Mesodermal cell (in vitro differentiated cells): ENCODE measurements around the gene GRK3.
"Not testable (repeated sequence)": the region's sequence is repeated elsewhere in the genome, so short reads cannot be mapped to it uniquely, and the experiment has no call there.

Experiments used
- H3K27ac ChIP-seq: 2 replicates; pipeline ENCODE4 v1.7.0; 2013; ENCODE audit warnings: mild to moderate bottlenecking, low read depth, low read length, moderate library complexity; ENCODE audit not compliant: severe bottlenecking
- H3K36me3 ChIP-seq: 2 replicates; pipeline ENCODE4 v1.7.1; 2013; ENCODE audit warnings: mild to moderate bottlenecking, low read length, moderate library complexity; ENCODE audit not compliant: control insufficient read depth, insufficient read depth
- H3K4me1 ChIP-seq: one replicate; pipeline ENCODE4 v1.7.1; 2013; ENCODE audit warnings: mild to moderate bottlenecking, low read length; ENCODE audit not compliant: insufficient read depth, control insufficient read depth, poor library complexity, severe bottlenecking
- H3K4me3 ChIP-seq: 2 replicates; pipeline ENCODE4 v1.7.0; 2013; ENCODE audit warnings: low read length, control low read depth, mild to moderate bottlenecking; ENCODE audit not compliant: insufficient read depth, poor library complexity, severe bottlenecking; ENCODE audit errors: extremely low read depth
- H3K9me3 ChIP-seq: 2 replicates; pipeline ENCODE4 v1.7.1; 2013; ENCODE audit warnings: mild to moderate bottlenecking, low read length, moderate library complexity; ENCODE audit not compliant: control insufficient read depth
- WGBS, 2 experiments: methylation state at CpG; one replicate each; pipeline ENCODE4 v1.1.5; 2013; ENCODE audit warnings: missing lambda C conversion rate in 2 of 2; ENCODE audit not compliant: insufficient coverage in 2 of 2; 5-methylcytosine and 5-hydroxymethylcytosine counted together

GRK3 gene

DNA sequence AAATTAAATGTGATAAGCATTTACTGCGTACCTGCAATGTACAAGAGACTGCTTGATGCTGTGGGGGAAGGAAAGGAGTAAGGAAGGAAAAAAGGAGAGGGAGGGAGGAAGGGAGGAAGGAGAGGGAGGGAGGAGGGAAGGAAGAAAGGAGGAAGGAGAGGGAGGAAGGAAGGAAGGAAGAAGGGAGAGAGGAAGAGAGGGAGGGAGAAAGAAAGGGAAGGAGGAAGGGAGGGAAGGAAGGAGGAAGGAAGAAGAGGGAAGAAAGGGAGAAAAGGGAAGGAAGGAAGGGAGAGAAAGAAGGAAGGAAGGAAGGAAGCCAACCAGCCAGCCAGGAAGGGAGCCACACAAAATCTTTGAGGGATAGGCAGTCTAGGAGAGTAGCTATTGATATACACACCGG is 133.5 kb downstream of the GRK3 start:
- Histone ChIP-seq H3K9me3 (no peaks in the 10 kb centered on the region), H3K27ac (no peak overlapping the region), H3K4me1 (no peaks in the 10 kb centered on the region), H3K4me3 (no peak overlapping the region), H3K36me3 (no peaks in the 10 kb centered on the region)
- WGBS, 2 experiments, result 97 to 100% methylated on average over 2 of the region's 2 CpGs

DNA sequence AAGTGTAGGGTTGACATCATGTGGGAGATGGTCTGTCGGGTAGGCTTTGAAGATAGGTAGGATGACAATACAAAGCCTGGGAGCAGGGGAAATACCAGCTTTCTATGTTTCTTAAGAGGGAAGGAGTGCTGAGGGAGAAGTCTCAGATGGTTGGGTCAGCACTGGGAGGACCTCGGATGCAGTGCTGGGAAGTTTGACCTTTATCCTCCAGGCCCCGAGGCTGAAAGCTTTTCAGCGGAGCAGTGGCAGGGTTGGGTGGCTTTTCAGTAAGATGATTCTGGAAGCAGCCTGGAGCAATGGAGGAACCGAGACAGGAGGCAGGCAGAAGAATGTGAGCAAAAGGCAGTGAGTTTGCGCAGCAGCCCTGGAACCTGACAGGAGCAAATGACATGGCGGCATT is 134.0 kb downstream of the GRK3 start:
- Histone ChIP-seq H3K27ac (no peak overlapping the region), H3K4me1 (no peaks in the 10 kb centered on the region), H3K36me3 (no peaks in the 10 kb centered on the region), H3K4me3 (no peak overlapping the region), H3K9me3 (no peaks in the 10 kb centered on the region)
- WGBS, 2 experiments, result 89 to 97% methylated on average over 6 to 7 of the region's 7 CpGs

DNA sequence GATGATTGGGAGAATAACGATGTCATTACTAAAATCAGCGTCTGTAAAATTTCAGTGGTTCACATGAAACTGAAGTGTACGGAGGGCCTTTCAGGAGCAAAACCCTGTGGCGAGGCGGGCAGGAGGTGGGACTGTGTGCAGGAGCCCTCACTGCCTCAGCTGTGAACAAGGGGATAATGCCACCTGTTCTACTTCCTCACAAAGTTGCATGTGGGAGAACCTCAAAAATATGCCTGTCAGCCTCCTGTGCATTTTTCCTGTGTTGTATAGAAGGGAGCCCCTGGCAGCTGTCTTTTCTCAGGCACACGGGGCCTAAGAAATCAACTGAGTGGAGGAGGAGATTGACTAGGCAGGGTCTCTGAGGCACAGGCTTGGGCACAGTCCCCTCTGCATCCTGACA is 134.5 kb downstream of the GRK3 start:
- H3K9me3 ChIP-seq, result no peaks in the 10 kb centered on the region
- 92% methylated on average over 6 of the region's 6 CpGs for WGBS, 2 experiments
- no peak overlapping the region for H3K4me3 ChIP-seq
- H3K36me3 ChIP-seq, result no peaks in the 10 kb centered on the region
- no peaks in the 10 kb centered on the region for H3K4me1 ChIP-seq
- H3K27ac ChIP-seq, result no peak overlapping the region

DNA sequence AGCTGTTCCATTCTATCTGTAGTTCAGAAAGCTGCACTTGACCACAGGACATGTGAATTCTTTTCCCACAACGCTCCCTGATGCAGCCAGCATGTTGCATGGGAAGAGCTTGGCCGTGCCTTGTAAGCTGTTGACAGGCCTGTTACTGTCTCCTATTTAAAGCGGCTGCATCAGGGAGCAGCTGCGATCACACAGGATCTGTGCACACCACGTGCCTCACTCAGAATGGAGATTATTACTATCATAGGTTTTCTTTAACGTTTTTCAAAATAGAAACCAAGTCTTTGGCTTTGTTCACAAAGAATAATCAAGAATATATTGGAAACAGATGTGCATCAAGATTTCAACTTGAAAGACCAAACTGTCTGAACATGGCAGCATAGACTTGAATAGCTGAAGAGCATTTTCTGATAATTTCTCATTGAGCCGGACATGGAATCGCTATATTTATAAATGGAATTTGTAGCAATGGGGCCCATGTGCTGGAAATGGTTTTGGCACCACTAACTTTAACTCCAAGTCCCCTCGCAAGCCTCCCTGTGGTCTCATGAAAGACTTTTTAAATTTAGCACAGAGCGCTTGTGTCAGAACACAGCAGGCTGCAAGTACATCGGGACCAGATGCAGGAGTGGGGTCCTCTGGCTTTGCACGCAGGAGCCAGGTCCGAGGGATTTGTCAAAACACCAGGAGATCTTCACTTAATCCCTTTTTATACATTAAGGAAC is 136.7 kb downstream of the GRK3 start:
- no peaks in the 10 kb centered on the region for H3K9me3 ChIP-seq
- no peaks in the 10 kb centered on the region for H3K4me1 ChIP-seq
- 84 to 92% methylated on average over 6 to 9 of the region's 13 CpGs for WGBS, 2 experiments
- H3K4me3 ChIP-seq, result no peak overlapping the region
- H3K36me3 ChIP-seq, result no peaks in the 10 kb centered on the region
- H3K27ac ChIP-seq, result no peak overlapping the region

DNA sequence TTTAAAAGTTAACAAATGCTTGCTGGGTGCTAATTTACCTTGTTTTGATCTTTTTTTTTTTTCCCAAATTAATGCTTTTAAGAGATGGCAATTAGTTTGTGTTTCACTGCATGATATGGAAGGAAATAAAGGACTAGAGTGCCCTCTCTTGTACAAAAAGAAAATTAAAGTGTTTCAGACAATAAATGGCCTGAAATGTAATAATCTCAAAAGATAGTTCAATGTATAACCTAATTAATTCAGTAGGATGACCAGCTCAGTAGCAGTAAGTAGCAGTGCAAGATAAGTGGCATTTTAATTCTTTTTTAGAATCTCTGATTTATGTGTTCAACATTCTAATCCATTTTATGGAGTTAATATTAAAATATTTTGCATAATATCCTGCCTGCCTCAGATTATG is 137.6 kb downstream of the GRK3 start:
- no peaks in the 10 kb centered on the region for H3K9me3 ChIP-seq
- H3K4me1 ChIP-seq, result no peaks in the 10 kb centered on the region
- no peak overlapping the region for H3K4me3 ChIP-seq
- no peaks in the 10 kb centered on the region for H3K36me3 ChIP-seq
- H3K27ac ChIP-seq, result no peak overlapping the region

DNA sequence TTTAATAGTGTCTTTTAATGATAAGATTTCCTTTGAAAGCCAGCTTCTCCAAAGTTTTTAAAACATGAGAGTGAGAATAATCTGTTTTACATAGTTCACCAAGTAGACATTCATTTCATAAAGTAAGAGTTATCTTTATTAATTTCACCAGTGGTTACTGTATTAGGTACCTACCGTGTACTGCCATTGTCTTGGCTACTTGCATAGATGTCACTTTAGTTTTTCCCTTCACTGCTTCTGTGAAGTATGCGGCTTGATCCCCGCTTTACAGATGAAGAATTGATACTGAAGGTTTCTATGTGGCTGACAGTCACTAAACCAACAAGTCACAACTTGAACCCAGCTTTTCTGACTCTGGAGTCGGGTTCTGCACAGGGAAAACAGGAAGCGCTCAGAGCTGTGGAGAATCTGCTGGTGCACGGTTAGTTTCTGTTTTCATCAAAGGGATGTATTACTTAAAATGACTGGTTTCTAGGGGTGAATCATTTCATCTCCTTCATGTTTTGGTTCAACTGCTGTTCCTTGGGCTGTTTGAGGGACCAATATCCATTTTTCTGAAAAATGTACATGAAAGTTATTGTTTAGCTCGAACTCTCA is 138.2 kb downstream of the GRK3 start:
- H3K4me1 ChIP-seq, result no peaks in the 10 kb centered on the region
- H3K27ac ChIP-seq, result no peak overlapping the region
- no peaks in the 10 kb centered on the region for H3K9me3 ChIP-seq
- H3K36me3 ChIP-seq, result no peaks in the 10 kb centered on the region
- WGBS, 2 experiments, result 92 to 100% methylated on average over 3 to 5 of the region's 7 CpGs
- H3K4me3 ChIP-seq, result no peak overlapping the region

DNA sequence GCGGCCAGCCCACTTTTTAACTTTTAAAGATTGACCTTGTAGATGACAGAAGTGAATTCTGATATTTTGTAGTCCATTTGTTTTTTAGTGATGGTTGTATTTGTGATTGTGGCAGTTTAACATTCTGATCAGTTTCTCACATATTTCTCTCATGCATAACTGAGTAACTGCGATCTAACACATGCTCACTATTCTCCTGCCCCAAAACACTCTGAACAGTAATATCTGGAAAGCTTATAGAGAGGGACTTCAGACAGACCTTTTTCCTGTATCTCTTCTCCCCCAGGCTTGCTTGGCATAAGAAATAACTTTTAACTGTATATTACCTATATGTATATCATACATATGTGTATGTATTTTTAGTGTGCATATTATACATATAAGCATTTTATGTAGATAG is 140.2 kb downstream of the GRK3 start:
- H3K4me3 ChIP-seq, result no peak overlapping the region
- WGBS, 2 experiments, result no CpG with 5 or more reads among the region's 2 CpGs
- no peaks in the 10 kb centered on the region for H3K36me3 ChIP-seq
- H3K9me3 ChIP-seq, result no peaks in the 10 kb centered on the region
- no peak overlapping the region for H3K27ac ChIP-seq
- H3K4me1 ChIP-seq, result no peaks in the 10 kb centered on the region

DNA sequence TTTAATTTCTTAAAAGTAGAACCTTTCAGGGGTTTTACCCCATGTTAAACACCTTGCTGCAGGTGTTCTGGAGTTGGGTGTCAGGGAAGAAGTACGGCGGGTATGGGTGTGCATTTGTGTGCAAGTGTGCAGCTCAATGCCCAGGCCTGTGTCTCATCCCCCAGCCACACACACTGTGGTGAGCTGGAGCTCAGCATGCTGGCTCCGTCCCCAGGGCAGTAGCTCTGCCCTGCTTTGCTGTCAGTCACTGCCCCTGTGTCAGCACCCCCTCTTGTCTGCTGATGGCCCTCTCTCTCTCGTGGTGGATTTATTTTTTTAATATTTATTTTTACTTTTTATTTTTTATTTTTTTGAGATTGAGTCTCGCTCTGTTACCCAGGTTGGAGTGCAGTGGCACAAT is 141.7 kb downstream of the GRK3 start:
- Histone ChIP-seq H3K27ac (no peak overlapping the region), H3K4me3 (no peak overlapping the region), H3K36me3 (no peaks in the 10 kb centered on the region), H3K9me3 (no peaks in the 10 kb centered on the region), H3K4me1 (no peaks in the 10 kb centered on the region)
- 89 to 94% methylated on average over 3 of the region's 5 CpGs for WGBS, 2 experiments

DNA sequence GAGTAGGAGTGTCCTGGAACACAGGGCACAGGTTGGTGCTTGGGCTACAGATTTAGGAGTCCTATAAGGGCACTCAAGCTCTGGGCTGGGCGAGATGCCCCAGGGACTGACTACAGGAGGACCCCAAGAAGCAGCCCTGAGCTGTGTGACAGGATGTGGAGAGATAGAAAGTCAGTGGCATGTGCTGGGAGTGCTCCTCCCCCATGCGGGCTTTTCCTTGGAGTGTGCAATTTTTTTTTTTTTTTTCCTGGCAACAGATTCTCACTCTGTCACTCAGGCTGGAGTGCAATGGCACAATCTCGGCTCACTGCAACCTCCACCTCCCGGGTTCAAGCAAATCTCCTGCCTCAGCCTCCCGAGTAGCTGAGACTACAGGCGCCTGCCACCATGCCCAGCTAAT is 144.0 kb downstream of the GRK3 start:
- H3K9me3 ChIP-seq, H3K27ac ChIP-seq, H3K4me3 ChIP-seq, H3K4me1 ChIP-seq, H3K36me3 ChIP-seq: not testable (repeated sequence)
- WGBS, 2 experiments, result 85 to 91% methylated on average over 4 to 5 of the region's 6 CpGs

DNA sequence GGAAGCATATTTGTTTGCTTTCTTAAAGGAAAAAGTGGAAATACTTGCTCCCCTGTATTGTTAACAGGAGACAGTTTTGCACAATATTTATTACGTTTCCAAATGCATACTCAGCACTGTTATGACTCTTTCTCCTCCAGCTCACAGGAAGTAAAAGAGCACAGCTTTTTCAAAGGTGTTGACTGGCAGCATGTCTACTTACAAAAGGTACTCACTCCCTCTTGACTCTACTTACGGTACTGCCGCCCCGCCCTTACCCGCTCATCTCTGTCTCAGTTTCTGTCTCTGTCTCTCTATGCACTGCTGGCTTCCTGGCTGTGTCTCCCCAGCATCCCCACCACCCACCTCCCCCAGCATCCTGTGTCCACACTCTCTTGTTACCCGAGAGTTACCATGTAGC is 145.3 kb downstream of the GRK3 start:
- Histone ChIP-seq H3K9me3 (no peaks in the 10 kb centered on the region), H3K36me3 (no peaks in the 10 kb centered on the region), H3K4me1 (no peaks in the 10 kb centered on the region), H3K4me3 (no peak overlapping the region), H3K27ac (no peak overlapping the region)
- 96% methylated on average over 4 to 5 of the region's 6 CpGs for whole genome bisulfite sequencing, 2 experiments

DNA sequence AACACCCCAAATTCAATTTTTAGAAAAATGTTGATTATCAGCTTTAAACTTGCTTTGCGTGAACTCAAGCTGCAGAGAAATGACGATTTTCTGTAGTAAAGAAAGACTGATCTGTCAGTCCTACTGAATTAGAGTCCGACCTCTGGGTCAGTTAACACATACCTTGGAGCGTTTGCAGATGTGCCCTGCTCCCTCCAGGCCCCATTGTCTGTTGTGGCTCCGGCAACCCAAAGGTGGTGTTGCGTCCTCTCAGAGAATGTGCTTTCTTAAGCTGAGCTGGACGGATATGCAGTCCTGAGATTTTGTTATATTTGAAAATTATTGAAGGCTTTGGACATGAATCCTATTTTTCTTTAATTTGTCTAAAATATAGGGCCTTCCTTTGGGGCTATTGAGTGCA is 146.0 kb downstream of the GRK3 start:
- no peak overlapping the region for H3K27ac ChIP-seq
- H3K9me3 ChIP-seq, result no peaks in the 10 kb centered on the region
- WGBS, 2 experiments, result 90 to 95% methylated on average over 4 to 6 of the region's 7 CpGs
- no peak overlapping the region for H3K4me3 ChIP-seq
- H3K36me3 ChIP-seq, result no peaks in the 10 kb centered on the region
- H3K4me1 ChIP-seq, result no peaks in the 10 kb centered on the region
